HG03558 (cell line): Measurements from ENCODE around the gene CHST11.

ENCODE experiments used
- ATAC-seq: cut with Tn5 transposase; IDR thresholded peaks from one replicate; pipeline ENCODE4 v1.9.1; 2021; ENCODE audit warnings: moderate number of reproducible peaks; ENCODE audit not compliant: unreplicated experiment; ENCODE audit errors: extremely low read depth

Gene CHST11

DNA sequence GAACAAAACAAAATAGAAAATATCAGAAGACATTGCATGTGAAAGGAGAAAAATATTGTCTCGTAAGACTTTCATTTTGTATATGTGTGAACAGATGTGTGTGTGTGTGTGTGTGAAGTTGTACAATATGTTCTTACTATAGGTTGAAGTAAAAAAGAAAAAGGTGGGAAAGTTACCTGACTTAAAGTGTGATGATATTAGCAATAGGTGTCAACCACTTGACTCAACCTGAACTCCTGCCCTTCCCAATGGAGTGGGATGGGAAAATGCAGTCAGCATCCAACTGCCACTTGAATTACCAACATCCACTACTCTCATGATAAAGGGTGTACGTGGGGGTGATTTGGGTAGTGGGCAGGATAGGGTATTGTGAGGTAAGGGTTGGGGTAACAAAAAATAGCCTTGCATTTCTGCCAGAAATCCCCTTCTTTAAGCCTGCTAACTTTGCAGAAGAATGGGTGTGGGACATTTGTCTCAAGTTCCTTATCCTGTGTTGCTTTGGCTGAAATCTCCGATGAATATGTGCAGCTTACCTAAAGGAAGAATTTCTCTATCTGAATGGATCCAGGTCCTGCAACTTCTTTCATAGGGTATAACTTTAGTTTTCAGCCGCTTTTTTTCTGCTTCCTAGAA lies 181.6 kb downstream of the CHST11 start:
- no peak for ATAC-seq

- ATAC-seq = no peak
These were observed 182.1 kb downstream of the CHST11 start for GRCh38 chr12:104638851-104639240.

- no peak for ATAC-seq
These were observed 184.2 kb downstream of the CHST11 start for GRCh38 chr12:104640956-104641355.

GRCh38 chr12:104641862-104642261 lies 185.1 kb downstream of the CHST11 start:
- peak; percentile 95 for ATAC-seq

DNA sequence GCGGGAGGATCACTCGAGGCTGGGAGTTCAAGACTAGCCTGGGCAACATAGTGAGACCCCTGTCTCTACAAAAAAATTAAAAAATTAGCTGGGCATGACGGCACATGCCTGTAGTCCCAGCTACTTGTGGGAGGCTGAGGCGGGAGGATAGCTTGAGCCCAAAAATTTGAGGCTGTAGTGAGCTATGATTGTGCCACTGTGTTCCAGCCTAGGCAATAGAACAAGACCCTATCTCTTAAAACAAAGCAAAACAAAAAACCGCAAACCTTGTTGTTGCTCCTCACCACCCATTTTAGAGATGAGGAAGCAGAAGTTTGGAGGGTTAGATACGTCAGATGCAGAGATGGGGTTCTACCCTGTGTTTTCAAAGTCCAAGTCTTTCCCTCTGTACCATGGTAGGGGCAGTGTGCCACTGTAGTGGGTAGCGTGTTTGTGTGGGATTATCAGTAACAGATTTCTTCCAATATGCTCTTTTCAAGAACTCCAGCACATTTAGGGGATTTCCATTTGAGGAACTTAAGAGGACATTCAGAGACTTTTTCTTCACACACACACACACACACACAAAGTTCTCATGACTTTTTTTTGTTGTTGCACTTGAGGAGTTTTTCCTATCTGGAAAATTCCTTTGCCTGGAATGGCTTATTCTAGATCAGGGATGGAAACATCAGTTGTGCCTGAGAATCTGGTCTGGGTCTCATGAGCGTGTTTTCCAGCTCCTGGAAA lies 186.5 kb downstream of the CHST11 start:
- ATAC-seq = no peak

DNA sequence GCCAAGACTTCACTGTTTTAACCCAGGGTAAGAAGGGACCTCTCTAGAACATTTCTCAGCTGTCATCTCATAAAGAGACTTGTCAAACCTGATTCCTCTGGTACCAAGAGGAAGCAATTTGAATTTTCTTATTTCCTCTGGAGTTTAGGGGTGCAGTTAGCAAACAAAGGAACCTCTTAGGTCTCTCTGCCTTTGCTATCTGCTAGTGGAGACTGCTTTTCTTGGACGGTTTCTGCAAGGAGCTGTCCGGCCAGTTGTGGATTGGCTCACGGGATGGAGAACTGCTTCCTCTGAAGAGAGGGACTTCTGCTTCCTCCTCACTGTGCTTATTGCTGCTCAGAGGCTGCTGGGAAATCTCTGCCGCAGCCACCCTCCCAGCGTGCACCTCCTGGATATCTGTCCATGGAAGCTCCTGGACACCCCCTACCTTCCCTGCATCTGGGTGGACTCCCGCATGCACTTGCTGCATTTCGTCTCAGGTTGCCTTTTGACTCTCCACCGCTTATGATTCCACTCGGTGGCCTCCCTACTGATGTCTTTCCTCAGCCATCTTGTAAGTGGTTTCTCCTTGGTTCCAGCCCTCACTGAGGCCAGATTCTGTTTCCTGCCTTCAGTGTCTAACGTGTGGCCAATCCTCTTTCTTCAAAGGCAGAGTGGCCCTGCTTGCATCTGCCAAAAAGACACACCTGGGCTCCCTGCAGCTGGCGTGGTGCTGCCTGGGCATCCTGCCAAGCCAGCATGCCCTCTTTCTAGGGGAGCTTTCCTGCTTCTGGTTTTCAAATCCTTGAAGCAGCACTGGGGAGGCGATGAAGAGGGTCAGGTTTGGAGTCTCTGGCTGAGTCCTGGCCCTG lies 187.3 kb downstream of the CHST11 start:
- no peak for ATAC-seq

DNA sequence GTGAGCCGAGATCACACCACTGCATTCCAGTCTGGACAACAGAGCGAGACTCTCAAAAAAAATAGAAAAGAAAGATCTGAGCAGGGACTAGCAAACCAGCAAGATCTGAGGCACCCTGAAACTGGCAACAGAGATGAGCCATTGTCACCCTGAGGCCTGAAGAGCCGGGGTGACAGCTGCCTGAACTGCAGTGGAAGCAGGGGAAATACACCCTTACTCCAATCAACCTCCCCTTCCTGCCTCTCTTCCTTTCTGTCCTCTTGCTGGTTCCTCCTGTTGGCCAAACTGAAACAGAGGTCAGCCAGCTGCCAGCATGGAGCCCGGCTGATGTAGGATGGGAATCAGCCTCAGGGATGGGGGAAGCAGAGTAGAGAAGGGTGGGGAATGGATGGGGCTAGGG lies 192.0 kb downstream of the CHST11 start:
- no peak for ATAC-seq

GRCh38 chr12:104649217-104649824 lies 192.6 kb downstream of the CHST11 start:
- no peak for ATAC-seq

GRCh38 chr12:104649921-104650320 lies 193.2 kb downstream of the CHST11 start:
- ATAC-seq = no peak

GRCh38 chr12:104650541-104650940 lies 193.8 kb downstream of the CHST11 start:
- no peak for ATAC-seq

DNA sequence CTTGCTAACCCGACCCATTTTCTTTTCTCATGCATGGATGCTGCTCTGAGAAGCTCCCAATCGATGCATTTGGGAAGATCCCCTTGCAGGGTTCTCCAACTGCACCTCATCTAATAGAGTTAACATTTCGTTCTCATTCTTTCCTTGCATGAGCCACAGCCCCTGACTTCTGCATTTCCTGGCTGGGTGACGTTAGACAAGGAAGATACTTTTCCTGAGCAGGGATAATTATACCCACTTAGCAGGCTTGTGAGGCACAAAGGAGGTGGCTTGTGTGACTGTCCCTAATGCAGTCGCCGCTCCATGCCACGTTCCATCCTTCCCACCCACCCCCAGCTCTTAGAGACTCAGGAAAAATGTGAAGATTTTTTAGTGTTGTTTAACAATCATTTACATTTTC lies 195.1 kb downstream of the CHST11 start:
- no peak for ATAC-seq

DNA sequence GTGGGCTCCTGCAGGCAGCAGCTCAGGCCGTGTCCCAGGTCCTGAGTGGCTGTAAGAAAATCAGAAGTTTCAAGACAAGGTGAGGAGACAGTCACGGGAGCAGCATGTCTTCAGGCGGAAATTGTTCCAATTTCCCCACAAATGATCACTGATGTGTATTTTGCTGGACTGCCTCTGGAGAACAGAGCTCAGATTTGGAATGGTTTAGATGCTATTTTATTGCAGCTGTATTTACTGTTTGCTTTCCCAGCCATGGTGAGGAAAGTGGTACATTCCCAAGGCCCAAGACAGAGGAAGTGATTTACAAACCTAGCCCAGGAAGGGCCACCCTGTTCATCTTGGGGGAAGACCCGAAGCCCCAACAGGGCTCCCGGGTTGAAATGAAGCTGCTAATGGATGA lies 195.6 kb downstream of the CHST11 start:
- ATAC-seq = no peak

DNA sequence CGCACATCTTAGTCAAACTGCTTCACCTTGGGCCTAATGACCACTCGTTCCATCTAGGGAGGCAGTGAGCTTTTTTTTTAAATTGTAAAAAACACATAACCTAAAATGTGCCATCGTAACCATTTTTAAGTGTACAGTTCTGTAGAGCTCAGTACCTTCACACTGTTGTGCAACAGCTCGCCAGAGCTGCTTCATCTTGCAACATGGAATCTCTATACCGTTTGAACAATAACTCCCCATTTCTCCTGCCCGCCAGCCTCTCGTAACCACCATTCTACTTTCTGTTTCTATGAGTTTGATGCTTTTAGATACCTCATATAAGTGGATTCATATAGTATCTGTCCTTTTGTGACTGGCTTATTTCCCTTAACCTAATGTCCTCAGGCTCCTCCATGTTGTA lies 196.2 kb downstream of the CHST11 start:
- ATAC-seq = no peak

DNA sequence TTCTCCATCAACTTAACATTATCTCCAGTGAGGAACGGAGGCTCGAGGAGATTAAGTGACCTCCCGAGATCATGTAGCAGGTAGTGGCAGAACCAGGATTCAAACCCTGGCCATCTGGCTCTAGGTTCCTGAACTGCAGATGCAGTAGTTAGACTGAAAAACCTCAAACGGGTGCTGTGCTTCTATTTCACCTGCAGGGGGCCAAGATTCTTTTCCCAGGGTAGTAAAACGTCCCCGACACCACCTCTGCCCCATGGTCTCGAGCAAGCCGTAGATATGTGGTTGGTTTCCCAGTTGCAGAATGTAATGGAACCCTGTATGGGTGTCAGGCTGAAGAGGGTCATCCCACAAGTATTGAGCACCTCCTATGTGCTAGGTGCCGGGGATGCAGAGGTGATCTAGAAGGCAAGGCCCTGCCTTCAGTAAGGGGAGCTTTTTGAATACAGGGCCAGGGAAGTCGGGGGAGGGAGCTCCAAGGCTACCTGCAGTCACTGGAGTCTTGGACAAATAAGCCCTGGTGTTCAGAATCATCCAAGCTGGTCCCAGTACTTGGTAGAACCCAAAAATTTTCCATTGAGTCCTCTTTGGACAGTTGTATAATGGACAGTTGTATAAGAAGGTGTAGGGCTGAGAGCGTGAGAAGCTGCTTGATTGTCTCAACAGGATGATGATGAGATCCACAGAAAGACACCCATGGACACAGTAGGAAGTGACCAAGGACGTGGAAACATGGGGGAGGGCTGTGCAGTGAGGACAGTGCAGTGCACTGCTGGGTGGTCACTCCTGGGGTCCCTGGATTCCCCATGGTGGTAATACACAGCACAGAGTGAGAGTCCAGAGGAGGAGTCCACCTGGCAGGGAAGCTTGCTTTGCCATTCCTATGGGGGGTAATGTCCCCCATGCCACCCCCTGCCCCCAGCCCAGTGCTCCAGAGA lies 197.2 kb downstream of the CHST11 start:
- no peak for ATAC-seq

GRCh38 chr12:104654665-104655609 lies 198.2 kb downstream of the CHST11 start:
- ATAC-seq = no peak

DNA sequence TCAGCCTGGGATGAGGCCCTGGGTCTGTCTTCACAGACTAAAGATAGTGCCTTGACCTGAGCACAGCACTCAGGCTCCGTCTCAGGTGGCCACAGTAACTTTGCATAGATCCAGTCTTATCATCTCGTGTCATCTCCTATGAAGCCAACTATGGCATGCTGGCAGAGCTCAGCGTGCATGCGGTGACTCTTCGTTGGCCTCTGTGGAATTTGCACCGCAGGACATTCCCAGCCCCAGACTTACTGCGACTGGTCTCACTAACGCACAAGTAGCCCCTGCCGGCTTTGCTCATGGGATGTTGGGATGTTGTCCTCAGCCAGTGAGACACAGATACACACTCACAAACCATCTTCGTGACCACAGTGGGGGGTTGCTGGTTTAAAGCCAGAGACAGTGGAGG lies 199.6 kb downstream of the CHST11 start:
- no peak for ATAC-seq

DNA sequence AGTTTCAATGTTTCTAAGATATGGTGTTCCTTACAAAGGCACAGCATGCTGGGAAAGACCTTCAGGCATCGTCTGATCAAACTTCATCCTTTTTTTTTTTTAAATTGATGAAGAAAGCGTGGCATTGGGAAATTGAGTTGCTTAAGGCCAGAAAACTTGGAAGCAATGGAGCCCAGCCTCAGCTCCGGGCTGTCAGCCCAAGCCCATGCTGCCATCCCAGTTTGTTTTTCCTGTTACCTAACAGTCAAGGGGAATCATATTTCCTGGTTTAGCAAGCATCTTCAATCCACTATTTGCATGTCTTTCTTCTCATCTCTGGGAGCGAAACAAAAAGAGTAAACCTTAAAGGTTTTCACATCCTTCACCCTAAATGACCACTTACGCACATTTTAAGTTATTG lies 200.2 kb downstream of the CHST11 start:
- no peak for ATAC-seq

GRCh38 chr12:104657726-104658484 lies 201.2 kb downstream of the CHST11 start:
- ATAC-seq = no peak
